ENCODE results near the gene CDH26. TPM values are rescaled to one million over a fixed set of nuclear protein-coding genes. Genes with fewer than 3 reads are reported as not detected.

CDH26 gene
- total and polyA plus RNA-seq, 2 donors from 2014 or later = 0.47 to 2.4 TPM

GRCh38 chr20:59983076-59983475 lies 24.9 kb downstream of the CDH26 start:
- H3K4me3 ChIP-seq (ENCODE audit: low read length in 3 of 3) = no peak overlapping the region
- intact Hi-C loops (cut with DNase I) = no loop called here
- FAIRE-seq (no peak), DNase-seq (no peak)
- H3K9me3 ChIP-seq (ENCODE audit: control insufficient read depth in 2 of 3, insufficient read depth in 1 of 3, low read length in 3 of 3) = no peaks in the 10 kb centered on the region
- no peak overlapping the region for H3K27ac ChIP-seq (ENCODE audit: low read depth in 2 of 2, low read length in 2 of 2)
- H3K27me3 ChIP-seq (ENCODE audit: control insufficient read depth, insufficient read depth, low read length) = no peaks in the 10 kb centered on the region
- TF ChIP-seq CTCF (IDR thresholded peaks at IDR 0.05; ENCODE audit: borderline replicate concordance, extremely low read depth, insufficient read depth) = no peak
- no peaks in the 10 kb centered on the region for H3K36me3 ChIP-seq (ENCODE audit: control insufficient read depth in 2 of 3, insufficient read depth in 3 of 3, low read length in 3 of 3)
- H3K4me1 ChIP-seq (ENCODE audit: control insufficient read depth in 2 of 3, insufficient read depth in 2 of 3, low read depth in 1 of 3, low read length in 3 of 3) = no peaks in the 10 kb centered on the region
- H3K9ac ChIP-seq (ENCODE audit: low read length in 3 of 3) = no peak overlapping the region

- intact Hi-C loops (cut with DNase I) = no loop called here
- no peaks in the 10 kb centered on the region for H3K4me1 ChIP-seq (ENCODE audit: control insufficient read depth in 2 of 3, insufficient read depth in 2 of 3, low read depth in 1 of 3, low read length in 3 of 3)
- H3K27ac ChIP-seq (ENCODE audit: low read depth in 2 of 2, low read length in 2 of 2) = no peak overlapping the region
- no peaks in the 10 kb centered on the region for H3K9me3 ChIP-seq (ENCODE audit: control insufficient read depth in 2 of 3, insufficient read depth in 1 of 3, low read length in 3 of 3)
- no peak overlapping the region for H3K4me3 ChIP-seq (ENCODE audit: low read length in 3 of 3)
- DNase-seq (no peak), FAIRE-seq (peak; percentile 17)
- no peaks in the 10 kb centered on the region for H3K36me3 ChIP-seq (ENCODE audit: control insufficient read depth in 2 of 3, insufficient read depth in 3 of 3, low read length in 3 of 3)
- no peak for TF ChIP-seq CTCF (IDR thresholded peaks at IDR 0.05; ENCODE audit: borderline replicate concordance, extremely low read depth, insufficient read depth)
- H3K9ac ChIP-seq (ENCODE audit: low read length in 3 of 3) = no peak overlapping the region
- no peaks in the 10 kb centered on the region for H3K27me3 ChIP-seq (ENCODE audit: control insufficient read depth, insufficient read depth, low read length)
These were observed 26.3 kb downstream of the CDH26 start for GRCh38 chr20:59984541-59984940.

GRCh38 chr20:59985164-59985563 lies 26.9 kb downstream of the CDH26 start:
- FAIRE-seq (no peak), DNase-seq (no peak)
- TF ChIP-seq CTCF (IDR thresholded peaks at IDR 0.05; ENCODE audit: borderline replicate concordance, extremely low read depth, insufficient read depth) = no peak
- no peaks in the 10 kb centered on the region for H3K27me3 ChIP-seq (ENCODE audit: control insufficient read depth, insufficient read depth, low read length)
- H3K27ac ChIP-seq (ENCODE audit: low read depth in 2 of 2, low read length in 2 of 2) = no peak overlapping the region
- no peaks in the 10 kb centered on the region for H3K4me1 ChIP-seq (ENCODE audit: control insufficient read depth in 2 of 3, insufficient read depth in 2 of 3, low read depth in 1 of 3, low read length in 3 of 3)
- no peaks in the 10 kb centered on the region for H3K9me3 ChIP-seq (ENCODE audit: control insufficient read depth in 2 of 3, insufficient read depth in 1 of 3, low read length in 3 of 3)
- H3K4me3 ChIP-seq (ENCODE audit: low read length in 3 of 3) = no peak overlapping the region
- H3K36me3 ChIP-seq (ENCODE audit: control insufficient read depth in 2 of 3, insufficient read depth in 3 of 3, low read length in 3 of 3) = no peaks in the 10 kb centered on the region
- no peak overlapping the region for H3K9ac ChIP-seq (ENCODE audit: low read length in 3 of 3)
- intact Hi-C loops (cut with DNase I) = no loop called here

GRCh38 chr20:59985864-59986263 lies 27.6 kb downstream of the CDH26 start:
- no peaks in the 10 kb centered on the region for H3K4me1 ChIP-seq (ENCODE audit: control insufficient read depth in 2 of 3, insufficient read depth in 2 of 3, low read depth in 1 of 3, low read length in 3 of 3)
- no peak for FAIRE-seq
- DNase-seq = no peak
- no peaks in the 10 kb centered on the region for H3K36me3 ChIP-seq (ENCODE audit: control insufficient read depth in 2 of 3, insufficient read depth in 3 of 3, low read length in 3 of 3)
- no peak overlapping the region for H3K9ac ChIP-seq (ENCODE audit: low read length in 3 of 3)
- no peaks in the 10 kb centered on the region for H3K27me3 ChIP-seq (ENCODE audit: control insufficient read depth, insufficient read depth, low read length)
- TF ChIP-seq CTCF (IDR thresholded peaks at IDR 0.05; ENCODE audit: borderline replicate concordance, extremely low read depth, insufficient read depth) = no peak
- H3K27ac ChIP-seq (ENCODE audit: low read depth in 2 of 2, low read length in 2 of 2) = no peak overlapping the region
- H3K9me3 ChIP-seq (ENCODE audit: control insufficient read depth in 2 of 3, insufficient read depth in 1 of 3, low read length in 3 of 3) = no peaks in the 10 kb centered on the region
- intact Hi-C loops (cut with DNase I) = no loop called here
- no peak overlapping the region for H3K4me3 ChIP-seq (ENCODE audit: low read length in 3 of 3)

All from kidney (tissue), 14 donors.